Right ventricle myocardium superior (tissue), 1 donor: ENCODE results near the gene ANKS1A. TPM values are rescaled to one million over a fixed set of nuclear protein-coding genes. Genes with fewer than 3 reads are reported as not detected.
"Not testable (repeated sequence)": the region's sequence is repeated elsewhere in the genome, so short reads cannot be mapped to it uniquely, and the experiment has no call there.

Experiments
- ATAC-seq: fragments of 200-7000 bp; cut with Tn5 transposase; one replicate; pipeline ENCODE4 v1.9.1; 2020; ENCODE audit warnings: mild to moderate bottlenecking; ENCODE audit not compliant: poor library complexity
- DNase-seq: peaks from one replicate; pipeline ENCODE4 v3.0.0-alpha.2; 2020
- intact Hi-C: fragments of 100-400 bp; cut with DNase I; formaldehyde crosslinking; loops from one replicate; pipeline ENCODE4 v1.11.2; 2022
- long read RNA-seq: library from polyadenylated mRNA; unstranded; transcript quantifications from one replicate; pipeline ENCODE4 v2.0.0, GENCODE V29; 2021
- total RNA-seq: library from RNA; stranded (reverse); fragmentation: NEBNext Ultra II Directional; extraction: Animal tissue kit (Norgen Biotek cat#: 25700); gene quantifications from one replicate; pipeline ENCODE4 v1.2.1, GENCODE V29; 2021
- donor health status: DM: no; HTN: yes; CAD: no; lungs with severe emphysema.

Gene ANKS1A, protein sequence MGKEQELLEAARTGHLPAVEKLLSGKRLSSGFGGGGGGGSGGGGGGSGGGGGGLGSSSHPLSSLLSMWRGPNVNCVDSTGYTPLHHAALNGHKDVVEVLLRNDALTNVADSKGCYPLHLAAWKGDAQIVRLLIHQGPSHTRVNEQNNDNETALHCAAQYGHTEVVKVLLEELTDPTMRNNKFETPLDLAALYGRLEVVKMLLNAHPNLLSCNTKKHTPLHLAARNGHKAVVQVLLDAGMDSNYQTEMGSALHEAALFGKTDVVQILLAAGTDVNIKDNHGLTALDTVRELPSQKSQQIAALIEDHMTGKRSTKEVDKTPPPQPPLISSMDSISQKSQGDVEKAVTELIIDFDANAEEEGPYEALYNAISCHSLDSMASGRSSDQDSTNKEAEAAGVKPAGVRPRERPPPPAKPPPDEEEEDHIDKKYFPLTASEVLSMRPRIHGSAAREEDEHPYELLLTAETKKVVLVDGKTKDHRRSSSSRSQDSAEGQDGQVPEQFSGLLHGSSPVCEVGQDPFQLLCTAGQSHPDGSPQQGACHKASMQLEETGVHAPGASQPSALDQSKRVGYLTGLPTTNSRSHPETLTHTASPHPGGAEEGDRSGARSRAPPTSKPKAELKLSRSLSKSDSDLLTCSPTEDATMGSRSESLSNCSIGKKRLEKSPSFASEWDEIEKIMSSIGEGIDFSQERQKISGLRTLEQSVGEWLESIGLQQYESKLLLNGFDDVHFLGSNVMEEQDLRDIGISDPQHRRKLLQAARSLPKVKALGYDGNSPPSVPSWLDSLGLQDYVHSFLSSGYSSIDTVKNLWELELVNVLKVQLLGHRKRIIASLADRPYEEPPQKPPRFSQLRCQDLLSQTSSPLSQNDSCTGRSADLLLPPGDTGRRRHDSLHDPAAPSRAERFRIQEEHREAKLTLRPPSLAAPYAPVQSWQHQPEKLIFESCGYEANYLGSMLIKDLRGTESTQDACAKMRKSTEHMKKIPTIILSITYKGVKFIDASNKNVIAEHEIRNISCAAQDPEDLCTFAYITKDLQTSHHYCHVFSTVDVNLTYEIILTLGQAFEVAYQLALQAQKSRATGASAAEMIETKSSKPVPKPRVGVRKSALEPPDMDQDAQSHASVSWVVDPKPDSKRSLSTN
- 25.0 TPM for total RNA-seq
- long read RNA-seq, partial matches to known transcripts: 10 of 41 reads
- long read RNA-seq, other reads (novel, unspliced or antisense): 31 of 41 reads

DNA sequence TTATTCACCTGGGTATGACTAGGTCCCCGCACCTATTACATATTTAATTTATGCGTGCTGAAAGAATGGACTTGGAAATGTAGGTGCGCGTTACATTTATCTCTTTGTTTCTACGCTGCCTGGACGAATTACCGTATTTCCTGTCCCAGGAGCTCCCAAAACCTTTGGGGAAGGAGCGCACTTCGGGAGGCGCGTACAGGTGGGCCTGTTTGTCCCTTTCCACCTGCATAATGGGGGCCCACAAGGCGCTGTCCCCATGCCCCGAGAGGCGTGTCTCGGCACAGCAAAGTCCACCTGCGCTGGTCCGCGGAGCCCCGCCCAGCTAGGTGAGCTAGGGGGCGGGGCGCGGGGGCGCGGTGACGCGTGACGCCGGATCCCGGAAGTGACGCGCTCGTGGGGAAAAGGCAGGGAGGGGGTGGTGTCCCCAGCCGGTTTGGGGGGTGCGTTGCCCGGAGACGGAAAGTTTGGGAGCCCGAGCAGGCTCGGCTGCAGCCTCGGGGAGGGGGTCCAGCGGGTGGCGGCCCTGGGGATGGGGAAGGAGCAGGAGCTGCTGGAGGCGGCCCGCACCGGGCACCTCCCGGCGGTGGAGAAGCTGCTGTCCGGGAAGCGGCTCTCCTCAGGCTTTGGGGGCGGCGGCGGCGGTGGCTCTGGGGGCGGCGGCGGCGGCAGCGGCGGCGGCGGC is at the start of gene ANKS1A:
Gene ANKS1A, plus strand, starts transcription at position 382 of the 682 bp plus-strand sequence. Its CDS starts 148 bp downstream, at position 530.
- intact Hi-C loops: loop anchor here (5.0 kb wide), 1 partner anchor 73 kb away; no protein-coding TSS in a partner anchor
- ATAC-seq (peak; percentile 91), DNase-seq (peak; percentile 91)

DNA sequence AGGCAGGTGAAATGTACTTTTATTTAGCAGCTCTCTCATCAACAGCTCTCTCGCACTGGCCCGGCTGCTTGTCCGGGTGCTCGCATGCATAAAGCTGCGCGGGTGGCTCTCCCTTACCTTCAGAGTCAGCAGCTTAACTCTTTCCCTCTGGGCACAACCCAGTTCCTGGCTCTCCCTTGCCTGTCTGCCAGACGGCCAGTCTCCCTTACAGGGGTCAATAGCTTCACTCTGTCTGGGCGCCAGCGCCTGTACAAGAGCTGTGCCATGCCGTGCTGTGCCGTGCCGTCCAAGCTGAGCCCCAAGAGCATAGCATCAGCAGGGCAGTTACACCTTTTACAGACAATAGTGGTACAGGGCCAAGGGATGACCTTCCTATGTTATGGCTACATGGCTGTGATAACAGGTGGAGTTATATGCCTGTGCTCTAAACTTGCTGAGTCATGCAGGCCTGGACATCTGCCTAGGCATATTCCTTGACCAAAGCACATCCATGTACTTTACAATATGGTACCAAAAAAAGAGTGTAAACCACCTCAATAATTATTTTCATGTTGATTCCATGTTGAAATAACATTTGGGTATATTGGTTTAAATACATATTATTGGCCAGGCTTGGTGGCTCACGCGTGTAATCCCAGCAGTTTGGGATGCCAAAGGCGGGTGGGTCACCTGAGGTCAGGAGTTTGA is 49.2 kb upstream of the ANKS1A start:
- intact Hi-C loops: no loop called here
- DNase-seq (no peak), ATAC-seq (peak; percentile 34)

GRCh38 chr6:34849066-34849465 is 40.0 kb upstream of the ANKS1A start:
- ATAC-seq: peak; percentile 46
- intact Hi-C loops, DNase-seq: not testable (repeated sequence)

- ATAC-seq (no peak), DNase-seq (no peak)
- intact Hi-C loops: no loop called here
These were observed 37.7 kb upstream of the ANKS1A start for GRCh38 chr6:34851361-34851760.

DNA sequence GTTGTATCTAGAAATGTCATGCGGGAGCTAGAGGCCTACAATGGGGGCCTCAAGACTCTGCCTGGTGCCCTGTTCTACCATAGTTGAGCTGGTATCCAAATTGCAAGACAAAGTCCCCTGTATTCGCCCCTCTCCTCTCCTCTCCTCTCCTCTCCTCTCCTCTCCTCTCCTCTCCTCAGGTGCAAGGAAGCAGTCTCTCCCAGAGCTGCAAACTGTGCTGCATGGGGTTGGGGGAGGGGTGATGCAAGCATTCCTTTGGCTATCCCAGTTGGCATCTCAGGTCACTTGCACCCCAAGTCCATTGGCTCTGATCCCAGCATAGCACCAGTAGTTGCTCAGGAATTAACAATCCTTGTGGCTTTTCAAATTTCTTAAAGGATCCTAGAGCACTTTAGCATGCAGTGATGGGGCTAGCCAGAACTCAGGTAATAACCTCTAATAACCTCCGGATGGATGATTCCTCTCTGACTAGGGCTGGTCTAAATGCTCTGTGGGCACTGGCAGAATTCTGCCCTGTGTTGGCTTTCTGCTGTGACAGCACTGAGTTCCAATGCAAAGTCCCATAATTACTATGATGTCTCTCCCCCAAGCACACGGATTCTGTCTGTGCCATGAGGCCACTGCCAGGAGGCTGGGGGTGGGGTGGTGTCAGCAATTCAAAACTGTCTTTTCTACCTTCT is 36.5 kb upstream of the ANKS1A start:
- no peak for ATAC-seq
- intact Hi-C loops: no loop called here
- DNase-seq: no peak

DNA sequence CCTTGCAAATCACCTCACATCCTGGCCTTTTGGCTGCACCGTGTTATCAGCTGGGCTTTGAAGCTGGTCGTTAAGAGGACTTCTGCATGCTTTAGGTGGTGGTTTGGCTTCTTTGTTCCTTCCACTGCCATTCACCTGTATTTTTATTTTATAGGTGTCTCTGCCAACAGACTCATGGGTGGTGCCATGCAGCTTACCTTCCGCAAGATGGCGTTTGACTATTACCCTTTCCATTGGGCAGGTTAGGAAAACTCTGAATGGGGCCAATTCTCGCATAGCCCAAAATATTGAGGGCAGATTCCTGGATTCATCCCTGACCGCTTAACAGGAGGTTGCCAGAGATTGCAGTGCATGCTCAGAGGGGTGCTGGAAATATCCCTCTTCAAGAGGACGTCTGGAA is 33.6 kb upstream of the ANKS1A start:
- ATAC-seq (no peak), DNase-seq (no peak)
- intact Hi-C loops: no loop called here

- ATAC-seq (no peak), DNase-seq (no peak)
- intact Hi-C loops: no loop called here
These were observed 30.4 kb upstream of the ANKS1A start for GRCh38 chr6:34858681-34859080.

- DNase-seq (no peak), ATAC-seq (no peak)
- intact Hi-C loops: no loop called here
These were observed 29.1 kb upstream of the ANKS1A start for GRCh38 chr6:34859951-34860350.

GRCh38 chr6:34860776-34861175 is 28.3 kb upstream of the ANKS1A start:
- intact Hi-C loops: no loop called here
- DNase-seq: no peak
- no peak for ATAC-seq

- DNase-seq (no peak), ATAC-seq (peak; percentile 47)
- intact Hi-C loops: no loop called here
These were observed 25.0 kb upstream of the ANKS1A start for GRCh38 chr6:34864007-34864406.

DNA sequence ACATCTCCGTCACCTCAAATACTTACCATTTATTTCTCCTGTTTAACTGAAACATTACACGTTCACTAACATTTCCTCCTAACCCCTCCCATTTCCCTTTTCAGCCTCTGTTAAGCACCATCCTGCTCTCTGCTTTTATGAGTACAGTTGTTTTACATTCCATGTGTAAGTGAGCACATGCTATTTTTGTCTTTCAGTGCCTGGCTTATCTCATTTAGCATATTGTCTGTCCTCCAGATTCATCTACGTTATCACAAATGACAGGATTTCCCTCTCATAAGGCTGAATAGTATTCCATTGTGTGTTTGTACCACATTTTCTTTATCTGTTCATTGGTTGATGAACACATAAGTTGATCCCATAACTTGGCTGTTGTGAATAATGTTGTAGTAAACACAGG is 23.9 kb upstream of the ANKS1A start:
- intact Hi-C loops: no loop called here
- ATAC-seq (peak; percentile 80), DNase-seq (no peak)

DNA sequence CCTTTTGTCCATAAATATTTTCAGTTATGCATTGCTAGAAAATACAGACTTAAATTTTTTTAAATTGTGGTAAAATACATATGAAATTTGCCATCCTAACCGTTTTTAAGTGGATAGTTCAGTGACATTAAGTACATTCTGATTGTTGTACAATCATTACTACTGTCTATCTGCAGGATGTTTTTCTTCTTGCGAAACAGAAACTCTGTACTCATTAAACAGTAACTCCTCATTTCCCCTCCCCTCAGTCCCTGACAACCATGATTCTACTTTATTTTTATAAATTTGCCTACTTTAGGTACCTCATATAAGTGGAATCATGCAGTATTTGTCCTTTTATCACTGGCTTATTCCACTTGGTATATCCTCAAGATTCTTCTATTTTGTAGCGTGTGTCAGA is 22.5 kb upstream of the ANKS1A start:
- no peak for DNase-seq
- ATAC-seq: no peak
- intact Hi-C loops: no loop called here

GRCh38 chr6:34867484-34867883 is 21.6 kb upstream of the ANKS1A start:
- peak; percentile 55 for ATAC-seq
- intact Hi-C loops: no loop called here

DNA sequence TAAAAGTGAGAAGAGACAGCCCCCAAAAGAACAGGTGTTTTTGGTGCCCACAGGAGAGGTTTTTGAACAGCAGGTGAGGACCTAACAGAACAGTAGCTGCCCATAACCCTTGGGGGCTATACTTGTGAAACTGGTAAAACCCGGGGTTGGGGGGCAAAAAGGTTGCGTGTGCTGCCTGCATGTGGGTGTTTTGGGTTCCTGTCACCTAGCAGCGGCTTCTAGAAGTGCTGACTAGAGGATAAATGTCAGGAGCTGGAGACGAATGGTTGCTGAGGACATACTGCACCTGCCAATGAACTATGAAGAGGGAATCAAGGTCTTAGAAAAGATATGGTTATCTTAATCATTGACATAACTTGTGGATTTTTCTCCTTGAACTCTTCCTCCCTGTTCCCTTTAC is 17.2 kb upstream of the ANKS1A start:
- no peak for ATAC-seq
- DNase-seq: no peak
- intact Hi-C loops: loop anchor here (10.0 kb wide), 1 partner anchor 273 kb away; the partner anchor contains the start of gene TCP11

More at GRCh38 chr6:34867484-34867883, 21.6 kb upstream of the ANKS1A start:
- no peak for DNase-seq

GRCh38 chr6:34872332-34872731 is 16.7 kb upstream of the ANKS1A start:
- DNase-seq: no peak
- ATAC-seq: no peak
- intact Hi-C loops: loop anchor here (10.0 kb wide), 1 partner anchor 272 kb away; the partner anchor contains the start of gene TCP11

DNA sequence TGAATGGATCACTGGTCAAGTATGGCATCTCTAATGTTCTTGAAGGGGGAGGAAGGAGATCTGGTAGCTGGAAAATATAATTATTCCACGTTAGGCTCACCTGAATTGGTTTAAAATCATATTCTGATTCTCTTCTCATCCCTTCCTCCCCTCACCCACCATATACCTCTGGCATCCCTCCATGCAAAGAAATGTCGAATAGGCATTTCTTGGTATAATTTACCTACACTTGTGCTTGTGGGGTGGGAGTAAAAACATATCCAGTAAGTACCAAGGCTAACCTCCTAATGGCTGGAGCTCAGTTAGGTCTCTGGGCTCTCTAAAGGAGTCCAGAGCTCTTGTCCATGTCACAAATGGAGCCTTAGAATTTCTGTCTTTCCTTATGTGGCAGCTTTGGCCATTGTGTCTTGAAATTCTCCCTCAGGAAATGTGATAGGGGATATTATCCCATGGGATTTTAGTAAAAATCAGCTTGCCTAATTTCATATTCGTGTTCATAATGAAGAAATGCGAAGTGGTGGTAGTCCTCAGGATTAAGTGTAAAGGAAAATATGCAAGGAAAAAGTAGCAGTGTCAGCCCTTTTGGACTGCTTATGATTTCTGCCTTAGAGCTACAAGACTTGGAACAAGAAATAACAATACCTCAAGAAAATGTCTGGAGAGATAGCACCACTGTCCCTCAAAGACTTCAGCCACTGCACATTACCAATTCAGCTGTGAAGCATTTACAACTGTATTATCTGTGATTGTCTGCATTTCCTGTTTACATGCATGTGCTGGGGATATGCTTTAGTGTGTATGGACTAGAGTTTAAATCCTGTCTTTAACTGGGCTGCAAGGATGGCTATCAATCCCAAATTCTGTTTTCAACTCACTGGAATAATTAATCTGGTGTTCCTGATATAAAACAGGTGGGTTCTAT is 13.5 kb upstream of the ANKS1A start:
- DNase-seq: no peak
- no peak for ATAC-seq
- intact Hi-C loops: loop anchor here (10.0 kb wide), 1 partner anchor 269 kb away; the partner anchor contains the start of gene TCP11
